ENCODE results near the gene RNF144B. TPM values are rescaled to one million over a fixed set of nuclear protein-coding genes. Genes with fewer than 3 reads are reported as not detected.
"Not testable (repeated sequence)": the region's sequence is repeated elsewhere in the genome, so short reads cannot be mapped to it uniquely, and the experiment has no call there.

The RNF144B gene
- total and polyA plus RNA-seq, 2 donors (not counting 1 experiment from before 2014, with no cell fraction given), result 3.0 to 17.0 TPM

GRCh38 chr6:18406955-18407749 is 20.0 kb downstream of the RNF144B start:
- no peaks in the 10 kb centered on the region for H3K27me3 ChIP-seq (replicated peaks in 1 of 4; ENCODE audit: control extremely low read depth in 1 of 4, control insufficient read depth in 3 of 4, insufficient read depth in 4 of 4, low read length in 3 of 4)
- peaks cover 6 to 18% of the 10 kb centered on the region in 2 experiments for H3K36me3 ChIP-seq (replicated peaks in 1 of 2; ENCODE audit: control extremely low read depth in 1 of 2, control insufficient read depth in 1 of 2, extremely low read depth in 1 of 2, insufficient read depth in 2 of 2, low read length in 1 of 2)
- H3K9ac ChIP-seq (ENCODE audit: low read length), result no peak overlapping the region
- WGBS (ENCODE audit: insufficient coverage), result no CpG with 5 or more reads among the region's 4 CpGs
- Mint-ChIP-seq H3K9me3 (ENCODE audit: insufficient read depth) (no peaks in the 10 kb centered on the region), H3K4me1 (peaks cover 37% of the 10 kb centered on the region), H3K4me3 (no peak overlapping the region), H3K27me3 (no peaks in the 10 kb centered on the region), H3K27ac (no peak overlapping the region)
- no peak for TF ChIP-seq CTCF (IDR thresholded peaks at IDR 0.05)
- TF ChIP-seq EZH2 (IDR thresholded peaks at IDR 0.05; ENCODE audit: borderline replicate concordance, insufficient read depth, low read depth, low read length, poor library complexity, severe bottlenecking), result no peak
- DNase-seq, result no peak
- H3K9me3 ChIP-seq (ENCODE audit: control extremely low read depth in 1 of 3, control insufficient read depth in 2 of 3, insufficient read depth in 1 of 3, low read length in 2 of 3), result no peaks in the 10 kb centered on the region
- no peak for ATAC-seq (ENCODE audit: low read depth)
- intact Hi-C loops (cut with micrococcal nuclease), result loop anchor here (10.0 kb wide), 1 partner anchor 68 kb away; no protein-coding TSS in a partner anchor
- no peak overlapping the region for H3K4me2 ChIP-seq (replicated peaks; ENCODE audit: low read depth, low read length, poor library complexity, severe bottlenecking)
- POLR2A ChIA-PET, result interaction anchor here (0.7 kb wide), 1 partner anchor 371 kb away, joined by 6 read pairs; no protein-coding TSS in a partner anchor
- peaks cover 40% of the 10 kb centered on the region for H3K79me2 ChIP-seq (ENCODE audit: control insufficient read depth, insufficient read depth, low read length)
- H2AFZ ChIP-seq (ENCODE audit: insufficient read depth, low read depth, low read length, poor library complexity, severe bottlenecking), result no peak overlapping the region
- CTCF ChIA-PET, result no interaction called here
- peaks cover 14 to 26% of the 10 kb centered on the region in 2 donors for H3K4me1 ChIP-seq (ENCODE audit: control insufficient read depth in 2 of 2, insufficient read depth in 2 of 2, low read length in 2 of 2)
- no peak overlapping the region for H3K4me3 ChIP-seq (ENCODE audit: control extremely low read depth in 1 of 5, extremely low read depth in 1 of 5, insufficient read depth in 1 of 5, low read depth in 2 of 5, low read length in 4 of 5)
- no peaks in the 10 kb centered on the region for H4K20me1 ChIP-seq (ENCODE audit: control insufficient read depth, insufficient read depth, low read length, poor library complexity, severe bottlenecking)
- no peak overlapping the region for H3K27ac ChIP-seq (ENCODE audit: low read length in 2 of 2)

GRCh38 chr6:18409602-18410001 is 22.5 kb downstream of the RNF144B start:
- Mint-ChIP-seq H3K4me1 (peaks cover 40% of the 10 kb centered on the region), H3K27ac (peak overlapping the region; percentile 53)
- H4K20me1 ChIP-seq (ENCODE audit: control insufficient read depth, insufficient read depth, low read length, poor library complexity, severe bottlenecking); H3K4me3 ChIP-seq (ENCODE audit: control extremely low read depth in 1 of 5, extremely low read depth in 1 of 5, insufficient read depth in 1 of 5, low read depth in 2 of 5, low read length in 4 of 5); H3K9ac ChIP-seq (ENCODE audit: low read length); H3K27me3 ChIP-seq (replicated peaks in 1 of 4; ENCODE audit: control extremely low read depth in 1 of 4, control insufficient read depth in 3 of 4, insufficient read depth in 4 of 4, low read length in 3 of 4); H3K36me3 ChIP-seq (replicated peaks in 1 of 2; ENCODE audit: control extremely low read depth in 1 of 2, control insufficient read depth in 1 of 2, extremely low read depth in 1 of 2, insufficient read depth in 2 of 2, low read length in 1 of 2); H3K27me3 Mint-ChIP-seq; H3K4me2 ChIP-seq (replicated peaks; ENCODE audit: low read depth, low read length, poor library complexity, severe bottlenecking); H3K9me3 ChIP-seq (ENCODE audit: control extremely low read depth in 1 of 3, control insufficient read depth in 2 of 3, insufficient read depth in 1 of 3, low read length in 2 of 3); H2AFZ ChIP-seq (ENCODE audit: insufficient read depth, low read depth, low read length, poor library complexity, severe bottlenecking); H3K27ac ChIP-seq (ENCODE audit: low read length in 2 of 2); ATAC-seq (ENCODE audit: low read depth); POLR2A ChIA-PET; DNase-seq; H3K4me3 Mint-ChIP-seq; H3K9me3 Mint-ChIP-seq (ENCODE audit: insufficient read depth); CTCF ChIA-PET: not testable (repeated sequence)
- Histone ChIP-seq H3K79me2 (ENCODE audit: control insufficient read depth, insufficient read depth, low read length) (peaks cover 38% of the 10 kb centered on the region), H3K4me1 (ENCODE audit: control insufficient read depth in 2 of 2, insufficient read depth in 2 of 2, low read length in 2 of 2) (peaks cover 20 to 21% of the 10 kb centered on the region in 2 donors)
- intact Hi-C loops (cut with micrococcal nuclease), result loop anchor here (10.0 kb wide), 1 partner anchor 65 kb away; no protein-coding TSS in a partner anchor
- WGBS (ENCODE audit: insufficient coverage), result 98% methylated on average over 7 of the region's 11 CpGs
